CD14-positive monocyte (primary cell): ENCODE measurements around the gene ACKR4. TPM values are rescaled to one million over a fixed set of nuclear protein-coding genes. Genes with fewer than 3 reads are reported as not detected.
"Not testable (repeated sequence)": the region's sequence is repeated elsewhere in the genome, so short reads cannot be mapped to it uniquely, and the experiment has no call there.

Experiments
- DNase-seq, 3 donors: peaks; one replicate each; pipeline ENCODE4 v3.0.0-alpha.2; 2011 to 2022
- H2AFZ ChIP-seq: 2 replicates; pipeline ENCODE4 v1.6.0; 2012; ENCODE audit warnings: mild to moderate bottlenecking, low read depth, low read length, inconsistent platforms; ENCODE audit not compliant: insufficient read depth, poor library complexity, severe bottlenecking
- H3K27ac ChIP-seq, 2 donors: 1 replicate in 1 of 2; 2 replicates in 1 of 2; pipeline ENCODE4 v1.5.1; 2012 to 2013; ENCODE audit warnings: low read length in 2 of 2, control low read depth in 1 of 2, inconsistent platforms in 1 of 2, low read depth in 1 of 2, mild to moderate bottlenecking in 1 of 2
- H3K27me3 ChIP-seq, 2 donors: one replicate each; pipeline versions ENCODE4 v1.6.0 to v1.6.1; 2011 to 2013; ENCODE audit warnings: low read length in 2 of 2; ENCODE audit not compliant: control insufficient read depth in 2 of 2, insufficient read depth in 2 of 2
- H3K36me3 ChIP-seq, 2 donors: replicated peaks in 1 of 2; 1 replicate in 1 of 2; 2 replicates in 1 of 2; pipeline versions ENCODE4 v1.5.1 to v1.6.1; 2012 to 2013; ENCODE audit warnings: low read length in 2 of 2, control low read depth in 1 of 2, inconsistent platforms in 1 of 2, mild to moderate bottlenecking in 1 of 2; ENCODE audit not compliant: insufficient read depth in 2 of 2, control insufficient read depth in 1 of 2
- H3K4me1 ChIP-seq, 2 donors: 1 replicate in 1 of 2; 2 replicates in 1 of 2; pipeline versions ENCODE4 v1.5.1 to v1.6.1; 2012 to 2013; ENCODE audit warnings: low read length in 2 of 2, control low read depth in 1 of 2, inconsistent platforms in 1 of 2, mild to moderate bottlenecking in 1 of 2, moderate library complexity in 1 of 2; ENCODE audit not compliant: insufficient read depth in 2 of 2, control insufficient read depth in 1 of 2
- H3K4me2 ChIP-seq: replicated peaks from 2 replicates; pipeline ENCODE3; 2012; ENCODE audit warnings: low read length, moderate library complexity, mild to moderate bottlenecking; ENCODE audit not compliant: poor library complexity, severe bottlenecking; ENCODE audit errors: extremely low read depth
- H3K4me3 ChIP-seq, 3 experiments: fragments of 200-600 bp in 1 of 3; sonication (generic) in 1 of 3; replicated peaks in 1 of 3; 1 replicate in 2 of 3; 2 replicates in 1 of 3; pipeline ENCODE4 v1.5.1; 2011 to 2013; ENCODE audit warnings: low read length in 3 of 3, mild to moderate bottlenecking in 3 of 3, control low read depth in 2 of 3, low read depth in 2 of 3, inconsistent platforms in 1 of 3, moderate library complexity in 1 of 3
- H3K79me2 ChIP-seq: 2 replicates; pipeline ENCODE4 v1.6.0; 2012; ENCODE audit warnings: mild to moderate bottlenecking, control low read depth, inconsistent platforms, low read length, moderate library complexity; ENCODE audit not compliant: insufficient read depth
- H3K9ac ChIP-seq: 2 replicates; pipeline ENCODE4 v1.6.0; 2017; ENCODE audit warnings: low read length, mild to moderate bottlenecking; ENCODE audit not compliant: insufficient read depth, poor library complexity, severe bottlenecking
- H3K9me3 ChIP-seq, 2 donors: replicated peaks in 1 of 2; 1 replicate in 1 of 2; 2 replicates in 1 of 2; pipeline versions ENCODE4 v1.5.1 to v1.6.1; 2012 to 2013; ENCODE audit warnings: low read length in 2 of 2, control low read depth in 1 of 2; ENCODE audit not compliant: control insufficient read depth in 1 of 2, insufficient read depth in 1 of 2
- H4K20me1 ChIP-seq: 2 replicates; pipeline ENCODE4 v1.6.0; 2012; ENCODE audit warnings: mild to moderate bottlenecking, low read length, control low read depth, moderate library complexity; ENCODE audit not compliant: insufficient read depth
- H3K27ac Mint-ChIP-seq, 7 donors: one replicate each; pipeline ENCODE4 v1.8.0; 2020; ENCODE audit warnings: mild to moderate bottlenecking in 7 of 7, mixed read lengths in 7 of 7, moderate library complexity in 6 of 7, inconsistent platforms in 2 of 7
- H3K27me3 Mint-ChIP-seq, 3 donors: one replicate each; pipeline ENCODE4 v1.8.0; 2021 to 2022; ENCODE audit warnings: low read depth in 3 of 3, mild to moderate bottlenecking in 3 of 3, mixed read lengths in 3 of 3, moderate library complexity in 3 of 3, inconsistent platforms in 1 of 3
- H3K36me3 Mint-ChIP-seq, 2 donors: one replicate each; pipeline ENCODE4 v1.8.0; 2020; ENCODE audit warnings: mixed read lengths in 2 of 2, inconsistent platforms in 1 of 2, mild to moderate bottlenecking in 1 of 2
- H3K4me1 Mint-ChIP-seq: one replicate; pipeline ENCODE4 v1.8.0; 2020; ENCODE audit warnings: mild to moderate bottlenecking, mixed read lengths
- H3K4me3 Mint-ChIP-seq, 2 donors: one replicate each; pipeline ENCODE4 v1.8.0; 2020; ENCODE audit warnings: mild to moderate bottlenecking in 2 of 2, mixed read lengths in 2 of 2, moderate library complexity in 1 of 2
- H3K9me3 Mint-ChIP-seq, 7 donors: one replicate each; pipeline ENCODE4 v1.8.0; 2020 to 2022; ENCODE audit warnings: mixed read lengths in 7 of 7, mild to moderate bottlenecking in 6 of 7, moderate library complexity in 6 of 7, inconsistent platforms in 2 of 7
- WGBS: methylation state at CpG from one replicate; pipeline ENCODE4 v1.1.5; 2013; ENCODE audit warnings: missing lambda C conversion rate; ENCODE audit not compliant: insufficient coverage; 5-methylcytosine and 5-hydroxymethylcytosine counted together
- intact Hi-C, 2 donors: fragments of 100-400 bp; cut with micrococcal nuclease; formaldehyde crosslinking; loops; one replicate each; pipeline versions ENCODE4 v1.15.0 to v1.15.1; 2023
- polyA plus RNA-seq, 3 donors: library from polyadenylated mRNA; depleted of rRNA in 1 of 3; unstranded in 2 of 3; stranded (reverse) in 1 of 3; fragments of 300-500 nt in 2 of 3; fragments of >200 nt in 1 of 3; fragmentation: Illumina TruSeq in 2 of 3; gene quantifications; 1 replicate in 2 of 3; 2 replicates in 1 of 3; pipeline ENCODE4 v1.2.3, GENCODE V29; 2012 to 2021
- TF ChIP-seq, protein P1 (sequence below): fragments of 200-600 bp; IDR thresholded peaks from one replicate; pipeline ENCODE4 v1.8.0; 2022; ENCODE audit warnings: antibody characterized with exemption, mild to moderate bottlenecking

Gene ACKR4
- polyA plus RNA-seq, 3 donors, result 0.09 TPM; not detected in 2

DNA sequence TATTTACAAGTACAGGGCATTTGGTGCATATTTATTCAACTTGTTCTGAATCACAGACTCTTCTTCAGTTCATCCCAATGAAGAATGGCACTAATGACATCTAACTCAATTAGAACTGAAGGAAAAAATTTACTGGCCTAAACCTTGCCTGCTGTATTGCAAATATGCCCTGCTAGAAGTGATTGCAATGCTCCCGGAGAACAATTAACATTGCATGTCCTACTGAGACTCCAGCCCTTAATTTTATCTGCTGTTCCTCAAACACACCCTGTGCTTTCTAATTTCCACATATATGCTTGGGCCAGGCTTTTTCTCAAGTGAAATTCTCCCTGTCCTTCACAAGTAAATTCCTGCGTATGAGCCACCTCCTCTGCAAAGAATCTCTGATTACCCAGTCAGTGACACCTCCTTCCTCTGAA, 8.3 kb downstream of the ACKR4 start:
- H4K20me1 ChIP-seq, result no peaks in the 10 kb centered on the region
- no peaks in the 10 kb centered on the region for H3K4me1 ChIP-seq
- Mint-ChIP-seq H3K27me3 (peaks cover 0 to 1% (median 0%) of the 10 kb centered on the region in 3 donors), H3K4me1 (no peaks in the 10 kb centered on the region), H3K9me3 (peaks cover 0 to 9% (median 4%) of the 10 kb centered on the region in 7 donors), H3K27ac (no peak overlapping the region), H3K4me3 (no peak overlapping the region), H3K36me3 (peaks cover 28 to 36% of the 10 kb centered on the region in 2 donors)
- no peak overlapping the region for H3K27ac ChIP-seq
- H3K4me3 ChIP-seq, result no peak overlapping the region
- H3K27me3 ChIP-seq, result no peaks in the 10 kb centered on the region
- intact Hi-C loops, result no loop called here
- 100% methylated on average over 2 of the region's 2 CpGs for WGBS
- no peak overlapping the region for H3K4me2 ChIP-seq
- no peak overlapping the region for H3K9ac ChIP-seq
- no peaks in the 10 kb centered on the region for H3K9me3 ChIP-seq
- no peak for DNase-seq
- TF ChIP-seq, protein P1, sequence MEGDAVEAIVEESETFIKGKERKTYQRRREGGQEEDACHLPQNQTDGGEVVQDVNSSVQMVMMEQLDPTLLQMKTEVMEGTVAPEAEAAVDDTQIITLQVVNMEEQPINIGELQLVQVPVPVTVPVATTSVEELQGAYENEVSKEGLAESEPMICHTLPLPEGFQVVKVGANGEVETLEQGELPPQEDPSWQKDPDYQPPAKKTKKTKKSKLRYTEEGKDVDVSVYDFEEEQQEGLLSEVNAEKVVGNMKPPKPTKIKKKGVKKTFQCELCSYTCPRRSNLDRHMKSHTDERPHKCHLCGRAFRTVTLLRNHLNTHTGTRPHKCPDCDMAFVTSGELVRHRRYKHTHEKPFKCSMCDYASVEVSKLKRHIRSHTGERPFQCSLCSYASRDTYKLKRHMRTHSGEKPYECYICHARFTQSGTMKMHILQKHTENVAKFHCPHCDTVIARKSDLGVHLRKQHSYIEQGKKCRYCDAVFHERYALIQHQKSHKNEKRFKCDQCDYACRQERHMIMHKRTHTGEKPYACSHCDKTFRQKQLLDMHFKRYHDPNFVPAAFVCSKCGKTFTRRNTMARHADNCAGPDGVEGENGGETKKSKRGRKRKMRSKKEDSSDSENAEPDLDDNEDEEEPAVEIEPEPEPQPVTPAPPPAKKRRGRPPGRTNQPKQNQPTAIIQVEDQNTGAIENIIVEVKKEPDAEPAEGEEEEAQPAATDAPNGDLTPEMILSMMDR, result no peak
- no peak overlapping the region for H2AFZ ChIP-seq
- H3K36me3 ChIP-seq, result peaks cover 0 to 12% of the 10 kb centered on the region in 2 donors
- no peaks in the 10 kb centered on the region for H3K79me2 ChIP-seq

DNA sequence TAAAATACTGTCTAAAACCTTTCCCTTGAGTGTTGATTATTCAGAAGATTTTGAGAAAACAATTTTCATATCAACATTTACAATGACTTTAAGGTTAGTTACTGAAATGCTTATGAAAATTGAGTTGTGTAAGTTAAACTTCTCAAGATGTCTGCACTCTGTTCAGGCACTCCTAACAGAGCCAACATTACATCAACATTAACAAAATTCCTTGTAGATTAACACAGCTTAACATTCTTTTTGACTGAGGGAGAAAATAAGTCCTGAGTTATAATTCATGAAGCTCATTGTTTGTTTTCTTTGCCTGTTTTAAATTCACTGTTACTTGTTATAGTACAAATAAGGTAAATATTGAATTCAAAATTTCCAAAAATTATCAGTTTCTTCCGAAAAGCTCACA, 9.0 kb downstream of the ACKR4 start:
- H3K27ac ChIP-seq, result no peak overlapping the region
- H4K20me1 ChIP-seq, result no peaks in the 10 kb centered on the region
- H3K27ac Mint-ChIP-seq, result no peak overlapping the region
- no CpG with 5 or more reads among the region's 1 CpG for WGBS
- H3K36me3 ChIP-seq, result peaks cover 0 to 12% of the 10 kb centered on the region in 2 donors
- TF ChIP-seq, protein P1, result no peak
- no peak overlapping the region for H3K9ac ChIP-seq
- H3K4me2 ChIP-seq, result no peak overlapping the region
- peaks cover 0 to 1% (median 0%) of the 10 kb centered on the region in 3 donors for H3K27me3 Mint-ChIP-seq
- H3K4me3 ChIP-seq, result no peak overlapping the region
- peaks cover 28 to 36% of the 10 kb centered on the region in 2 donors for H3K36me3 Mint-ChIP-seq
- intact Hi-C loops, result no loop called here
- H3K9me3 Mint-ChIP-seq, result peaks cover 0 to 9% (median 4%) of the 10 kb centered on the region in 7 donors
- no peaks in the 10 kb centered on the region for H3K4me1 ChIP-seq
- no peak for DNase-seq
- no peaks in the 10 kb centered on the region for H3K9me3 ChIP-seq
- no peaks in the 10 kb centered on the region for H3K27me3 ChIP-seq
- H2AFZ ChIP-seq, result no peak overlapping the region
- peaks cover 2% of the 10 kb centered on the region for H3K4me1 Mint-ChIP-seq
- no peak overlapping the region for H3K4me3 Mint-ChIP-seq
- H3K79me2 ChIP-seq, result no peaks in the 10 kb centered on the region

DNA sequence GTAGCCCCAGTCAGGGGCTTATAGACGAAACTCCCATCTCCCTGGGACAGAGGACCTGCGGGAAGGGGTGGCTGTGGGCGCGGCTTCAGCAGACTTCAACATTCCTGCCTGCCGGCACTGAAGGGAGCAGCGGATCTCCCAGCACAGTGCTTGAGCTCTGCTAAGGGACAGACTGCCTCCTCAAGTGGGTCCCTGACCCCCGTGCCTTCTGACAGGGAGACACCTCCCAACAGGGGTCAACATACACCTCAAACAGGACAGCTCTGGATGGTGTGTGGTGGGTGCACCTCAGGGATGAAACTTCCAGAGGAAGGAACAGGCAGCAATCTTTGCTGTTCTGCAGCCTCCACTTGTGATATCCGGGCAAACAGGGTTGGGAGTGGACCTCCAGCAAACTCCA, 9.6 kb downstream of the ACKR4 start:
- H3K4me1 Mint-ChIP-seq, H3K4me3 Mint-ChIP-seq, H2AFZ ChIP-seq, H3K4me2 ChIP-seq, H3K4me1 ChIP-seq, H3K79me2 ChIP-seq, intact Hi-C loops, H3K27me3 Mint-ChIP-seq, H3K9me3 Mint-ChIP-seq, H3K9me3 ChIP-seq, H3K27ac ChIP-seq, H3K27me3 ChIP-seq, DNase-seq, H4K20me1 ChIP-seq, H3K4me3 ChIP-seq, H3K9ac ChIP-seq: not testable (repeated sequence)
- WGBS, result 97% methylated on average over 7 of the region's 8 CpGs
- H3K27ac Mint-ChIP-seq, result peak overlapping the region in 1 of 7 donors; percentile 62
- peaks cover 28 to 36% of the 10 kb centered on the region in 2 donors for H3K36me3 Mint-ChIP-seq
- peaks cover 0 to 12% of the 10 kb centered on the region in 2 donors for H3K36me3 ChIP-seq
